Nucleus accumbens (tissue), 56 donors: Measurements from ENCODE around the gene PRKAG2.
"Not testable (repeated sequence)": the region's sequence is repeated elsewhere in the genome, so short reads cannot be mapped to it uniquely, and the experiment has no call there.

Experiments
- DNase-seq, 56 donors: peaks; one replicate each; lab custom pipeline; 2025; lab: John Stamatoyannopoulos, UW

PRKAG2 gene

DNA sequence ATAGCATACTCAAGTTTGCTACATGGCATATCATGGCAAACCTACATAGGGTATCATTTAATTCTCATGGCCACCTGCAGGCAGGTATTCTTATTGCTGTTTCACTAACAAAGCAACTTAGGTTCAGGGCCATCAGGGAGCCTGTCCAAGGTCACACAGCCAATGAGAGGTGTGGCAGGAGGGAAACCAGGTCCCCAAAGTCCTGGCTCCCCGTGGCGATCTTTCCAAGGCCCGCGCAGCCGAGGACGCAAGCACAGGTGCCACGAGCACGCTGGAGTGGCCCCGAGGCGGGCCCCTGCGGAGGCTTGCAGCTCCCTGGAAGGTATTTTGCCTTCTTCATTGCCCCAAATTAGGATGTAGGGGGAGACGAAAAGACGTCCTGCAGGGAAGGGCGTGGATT is 20.8 kb downstream of the PRKAG2 start:
- no peak for DNase-seq

DNA sequence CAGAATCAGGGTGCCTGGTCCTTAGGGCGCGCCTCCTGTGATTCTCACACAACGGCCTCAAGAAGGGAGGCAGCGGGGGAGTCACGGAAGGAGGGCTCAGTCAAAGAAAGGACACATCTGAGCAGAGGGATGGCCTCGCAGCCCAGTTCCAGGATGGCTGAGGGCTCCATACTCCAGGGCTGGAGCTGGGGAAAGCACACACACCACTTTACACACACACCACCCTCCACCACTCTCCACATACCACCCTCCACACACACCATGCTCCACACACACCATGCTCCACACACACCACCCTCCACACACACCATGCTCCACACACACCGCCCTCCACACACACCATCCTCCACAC is 22.2 kb downstream of the PRKAG2 start:
- DNase-seq, result no peak

DNA sequence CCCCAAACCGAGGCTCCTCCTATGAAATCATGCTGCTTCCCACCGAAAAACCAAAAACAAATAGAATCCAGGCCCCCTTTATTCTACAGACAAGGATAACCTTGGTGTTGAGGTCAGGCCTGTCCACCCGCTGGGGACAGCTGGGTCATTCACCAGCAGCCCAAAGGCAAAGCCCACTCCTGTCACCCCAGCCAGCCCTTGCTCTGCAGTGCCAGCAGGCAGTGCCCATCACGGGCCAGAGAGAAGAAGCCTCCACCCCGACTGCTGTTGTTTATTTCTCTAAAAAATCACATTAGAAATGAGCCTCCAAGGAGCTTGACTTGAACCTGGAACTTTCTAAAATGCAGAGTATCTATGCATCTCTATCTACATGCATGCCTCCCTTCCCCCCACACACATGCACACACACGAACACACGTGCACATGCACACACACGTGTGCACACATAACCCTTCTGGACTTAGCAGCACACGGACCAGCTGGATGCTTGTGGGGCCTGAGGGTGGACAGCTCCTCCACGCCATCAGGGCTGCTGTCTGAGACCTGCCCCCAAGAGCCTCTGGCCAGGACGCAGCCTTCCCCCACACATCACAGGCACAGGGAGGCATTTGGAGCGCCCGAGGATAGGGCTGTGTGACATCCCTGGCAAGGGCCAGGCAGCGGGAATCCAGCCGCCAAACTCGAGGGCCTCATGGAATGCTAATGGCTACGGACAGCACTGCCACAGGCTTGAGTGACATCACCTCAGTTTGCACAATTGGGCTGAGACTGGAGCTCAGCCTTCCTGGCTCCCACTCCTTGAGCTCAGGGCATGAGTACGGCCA is 22.8 kb downstream of the PRKAG2 start:
- peak in 12 of 56 donors; percentile 10 to 52 (median 32) for DNase-seq

DNA sequence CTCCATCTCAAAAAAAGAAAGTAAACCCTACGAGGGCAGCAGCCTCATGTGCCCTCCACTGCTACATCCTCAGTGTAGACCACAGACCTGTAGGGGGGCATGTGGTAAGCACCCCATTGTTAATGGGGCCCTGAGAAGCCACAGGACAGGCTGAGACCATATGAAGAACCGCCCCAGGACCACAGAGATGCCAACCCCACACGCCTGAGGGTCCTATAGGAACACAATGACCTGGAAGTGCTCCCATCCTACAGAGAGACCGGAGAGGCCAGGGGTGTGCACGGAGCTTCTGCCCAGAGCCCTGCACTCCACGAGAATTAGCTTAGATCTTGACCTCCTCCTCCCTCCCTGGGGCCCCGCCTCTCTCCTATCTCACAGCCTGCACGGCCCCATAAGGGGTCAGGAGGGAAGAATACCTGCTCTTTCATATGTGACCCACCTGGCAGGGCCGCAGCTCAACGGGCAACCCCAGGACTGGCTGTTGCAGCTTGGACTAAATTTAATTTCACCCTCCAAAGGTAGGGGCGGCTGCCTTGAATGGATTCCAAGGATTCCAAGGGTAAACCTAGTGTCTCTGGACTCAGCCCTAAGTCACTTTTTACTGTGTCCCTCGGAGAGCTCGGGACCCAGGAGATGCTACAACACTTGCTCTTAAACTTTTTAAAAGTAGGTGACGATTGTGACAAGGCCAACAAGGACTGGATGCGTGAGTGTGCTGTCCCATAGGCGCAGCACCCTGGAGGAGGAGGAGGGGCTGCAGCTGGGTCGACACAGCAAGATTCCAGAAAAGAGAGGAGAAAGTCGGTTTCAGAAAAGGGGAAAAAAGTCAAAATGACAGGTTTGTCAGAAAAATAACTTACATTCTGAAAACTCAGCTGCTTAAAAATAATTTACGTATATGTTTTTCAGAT is 24.2 kb downstream of the PRKAG2 start:
- DNase-seq, result no peak

DNA sequence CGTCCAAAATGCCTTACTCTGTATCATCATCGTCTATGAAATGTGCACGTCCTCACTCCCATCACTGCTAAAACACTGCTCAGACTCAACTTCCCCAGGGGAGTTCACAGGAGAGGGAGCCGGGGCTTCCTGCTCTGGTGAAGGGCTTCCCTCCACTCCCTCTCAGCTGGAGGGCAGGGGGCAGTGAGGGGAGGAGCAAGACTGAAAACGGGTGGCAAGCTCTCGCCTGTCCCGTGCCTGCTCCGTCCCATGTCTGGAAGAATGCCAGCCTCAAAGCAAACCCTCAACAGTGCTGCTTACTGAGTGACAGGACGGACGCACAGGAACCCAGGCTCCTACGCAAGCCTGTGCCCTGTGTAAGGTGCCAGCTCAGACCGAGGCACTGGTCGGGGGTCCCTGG is 25.1 kb downstream of the PRKAG2 start:
- no peak for DNase-seq

DNA sequence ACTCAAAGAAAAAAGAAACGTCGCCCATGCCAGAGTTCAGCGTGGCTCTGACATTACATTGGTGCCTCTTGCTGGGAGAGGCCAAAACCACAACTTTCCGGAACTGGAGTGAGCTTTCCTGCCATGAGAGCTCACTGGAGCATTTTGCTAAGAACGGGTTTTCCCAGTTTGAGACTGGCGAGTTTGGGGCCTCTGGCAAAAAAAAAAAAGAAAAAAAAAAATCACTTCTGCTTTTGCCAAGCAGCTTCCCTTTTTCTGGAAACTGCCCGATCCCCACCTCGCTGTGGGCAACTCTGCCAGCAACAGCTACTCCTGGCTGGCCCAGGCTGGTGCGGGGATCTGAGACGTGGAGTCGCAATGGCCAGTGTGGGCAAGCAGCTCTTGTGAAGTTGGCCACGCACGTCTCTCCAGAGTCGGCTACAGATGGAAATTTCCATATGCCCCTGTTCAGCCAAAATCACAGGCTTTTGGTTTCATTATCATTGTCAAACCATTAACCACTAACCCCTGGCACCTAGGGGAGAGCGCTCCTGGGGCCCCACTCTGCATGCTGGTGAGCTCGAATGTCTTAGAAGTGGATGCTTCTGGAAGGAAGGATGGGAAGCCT is 25.7 kb downstream of the PRKAG2 start:
- DNase-seq, result peak in 9 of 56 donors; percentile 9 to 35 (median 21)

DNA sequence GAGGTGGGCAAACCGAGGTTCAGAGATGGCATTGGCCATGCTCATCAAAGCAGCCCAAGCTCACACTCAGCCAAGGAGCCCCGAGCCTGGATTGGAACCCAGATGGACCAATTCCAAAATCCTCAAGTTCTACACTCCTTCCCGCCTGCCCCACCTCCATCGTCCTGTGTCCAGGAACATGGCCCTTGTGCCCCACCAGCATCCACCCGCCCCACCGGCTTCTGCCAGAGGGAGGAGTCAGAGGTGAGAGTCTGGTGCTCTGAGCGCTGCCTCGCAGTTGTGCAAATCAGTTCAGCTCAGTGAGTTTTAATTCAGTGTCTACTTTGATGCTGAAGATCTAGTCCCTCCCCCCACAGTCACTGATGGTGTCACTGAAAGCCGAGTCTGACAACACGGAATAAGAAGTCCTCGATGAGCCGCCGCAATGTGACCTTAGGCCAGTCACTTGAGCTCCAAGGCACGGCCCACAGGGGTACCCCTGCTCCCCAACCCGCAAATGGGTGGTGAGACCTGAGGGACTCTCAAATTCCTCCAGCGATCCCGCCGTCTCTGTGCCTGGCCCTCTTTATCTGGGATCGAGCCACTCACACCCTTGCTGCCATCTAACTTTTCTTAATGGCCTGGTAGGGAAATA is 26.3 kb downstream of the PRKAG2 start:
- DNase-seq, result no peak

DNA sequence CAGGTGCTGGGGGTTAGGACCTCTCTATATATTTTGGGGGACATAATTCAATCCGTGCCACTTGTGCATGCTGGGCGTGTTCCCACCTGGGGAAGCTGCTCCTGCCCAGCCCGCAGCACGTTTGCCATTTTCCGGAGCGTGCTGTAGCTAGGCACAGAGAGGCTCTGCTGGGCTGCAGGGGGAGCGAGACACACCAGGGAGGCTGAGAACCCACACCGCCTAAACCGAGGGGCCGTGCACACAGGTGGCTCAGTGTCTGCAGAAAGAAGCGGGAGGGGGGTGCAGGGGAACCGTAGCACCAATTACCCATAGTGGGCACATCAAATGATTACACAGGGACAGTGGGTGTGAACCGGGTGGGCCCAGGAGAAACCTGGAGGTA is 27.0 kb downstream of the PRKAG2 start:
- no peak for DNase-seq

DNA sequence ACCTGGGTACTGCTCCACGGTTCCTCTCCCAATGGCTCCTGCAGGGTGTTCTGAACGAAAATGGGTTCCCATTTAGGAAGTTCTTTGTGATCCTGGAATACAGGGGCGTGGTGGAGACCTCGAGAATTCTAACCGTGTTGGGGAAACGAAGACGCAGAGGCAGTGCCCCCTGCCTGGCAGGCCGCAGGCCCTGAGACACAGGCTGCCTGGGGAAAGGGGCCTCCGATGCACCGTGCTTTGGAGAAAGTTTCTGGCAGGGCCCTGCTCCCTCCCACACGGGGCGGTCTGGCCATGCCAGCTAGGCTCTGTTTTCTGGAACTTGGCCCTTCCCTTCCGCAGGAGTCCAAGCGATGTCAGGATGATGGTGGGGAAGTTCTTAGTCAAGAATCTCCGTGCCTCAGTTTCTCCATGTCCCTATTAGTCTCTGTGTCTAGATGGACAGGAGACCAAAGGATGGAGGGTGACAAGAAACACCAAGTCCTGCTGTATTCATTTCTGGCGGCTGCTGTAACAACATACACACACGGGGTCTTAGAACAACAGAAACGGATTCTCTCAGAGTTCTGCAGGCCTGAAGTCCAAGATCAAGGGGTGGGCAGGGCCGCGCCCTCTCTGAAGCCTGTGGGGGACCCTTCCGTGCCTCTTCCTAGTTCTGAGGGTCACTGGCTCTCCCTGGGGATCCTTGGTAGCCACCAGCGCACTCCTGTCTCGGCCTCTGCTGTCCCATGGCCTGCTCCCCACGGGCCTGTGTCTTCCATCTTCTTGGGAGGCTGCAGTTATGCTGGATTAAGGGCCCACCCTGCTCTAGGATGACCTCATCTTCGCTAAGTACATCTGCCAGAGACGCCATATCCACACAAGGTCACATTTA is 27.7 kb downstream of the PRKAG2 start:
- DNase-seq, result no peak

DNA sequence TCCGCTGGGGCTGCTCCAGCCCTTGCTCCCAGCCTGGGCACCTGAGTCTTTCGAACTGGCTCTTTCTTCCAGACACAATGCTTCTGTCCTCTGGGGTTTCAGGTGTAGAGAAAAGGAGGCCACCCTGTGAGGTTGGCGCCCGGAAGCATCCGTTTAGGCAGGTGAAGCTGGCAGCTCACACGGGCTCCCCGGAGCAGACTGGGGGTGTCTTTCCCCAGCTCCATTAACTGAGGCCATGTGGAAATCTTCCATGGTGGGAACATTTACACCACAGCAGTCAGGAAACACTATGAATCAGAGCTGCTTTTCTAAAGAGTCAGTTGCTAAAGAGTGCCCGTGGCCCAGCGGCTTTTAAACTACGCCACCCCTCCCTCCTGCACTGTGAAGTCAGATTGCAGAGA is 29.2 kb downstream of the PRKAG2 start:
- DNase-seq, result no peak

DNA sequence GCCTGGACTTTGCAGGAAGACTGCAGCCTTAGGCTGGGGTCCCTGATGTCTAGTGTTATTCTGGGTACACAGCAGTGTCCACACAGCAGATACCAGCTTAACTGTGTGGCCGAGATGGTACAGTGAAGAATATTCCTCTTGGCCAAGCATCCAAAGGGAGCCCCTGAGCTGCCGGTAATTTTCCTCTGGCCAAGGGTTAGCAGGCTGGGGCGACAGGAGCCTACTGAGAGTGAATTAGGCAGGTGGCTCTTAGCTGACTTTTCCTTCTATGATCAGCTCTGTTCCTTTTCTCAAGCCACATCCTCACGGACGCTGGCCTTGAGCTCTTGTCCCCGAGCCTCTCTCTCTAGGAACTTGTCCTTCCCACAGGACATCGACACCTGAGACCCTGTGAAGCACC is 29.8 kb downstream of the PRKAG2 start:
- DNase-seq, result no peak

DNA sequence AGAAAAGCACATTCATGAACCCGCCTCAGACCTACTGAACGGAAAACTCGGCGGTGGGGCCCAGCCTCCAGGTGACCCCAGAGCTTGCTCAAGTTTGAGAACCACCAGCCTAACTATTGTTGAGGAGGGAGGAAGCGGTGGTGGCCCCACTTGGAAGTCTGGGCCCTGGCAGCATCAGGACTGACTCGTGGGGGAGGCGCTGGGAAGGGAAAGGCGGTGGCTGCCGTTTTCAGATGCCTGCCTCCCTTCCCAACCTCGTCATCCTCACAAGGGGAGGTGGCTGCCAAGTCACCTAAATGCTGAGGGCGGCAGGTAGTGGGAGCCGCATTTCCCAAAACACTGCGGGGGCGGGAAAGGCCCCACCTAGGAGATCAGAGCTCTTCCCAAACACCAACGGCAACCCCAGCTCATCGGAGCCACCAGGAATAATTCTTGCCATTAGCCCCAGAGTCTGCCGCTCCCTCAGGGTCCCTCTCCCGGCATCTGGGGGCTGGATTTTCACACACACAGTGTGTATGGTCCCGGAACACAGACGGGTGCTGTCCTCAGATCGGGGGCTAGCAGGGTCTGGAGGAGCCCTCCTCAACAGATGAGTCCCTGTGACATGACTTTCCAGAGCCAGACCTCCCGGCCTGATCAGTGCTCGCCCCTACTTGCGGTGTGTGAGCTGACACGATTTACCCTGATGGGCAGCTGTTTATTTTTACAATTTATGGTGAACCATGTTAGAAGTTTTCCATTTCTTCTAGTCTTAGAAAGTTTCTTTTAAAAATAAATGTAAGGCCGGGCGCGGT is 31.3 kb downstream of the PRKAG2 start:
- DNase-seq, result peak in 18 of 56 donors; percentile 7 to 75 (median 42)

DNA sequence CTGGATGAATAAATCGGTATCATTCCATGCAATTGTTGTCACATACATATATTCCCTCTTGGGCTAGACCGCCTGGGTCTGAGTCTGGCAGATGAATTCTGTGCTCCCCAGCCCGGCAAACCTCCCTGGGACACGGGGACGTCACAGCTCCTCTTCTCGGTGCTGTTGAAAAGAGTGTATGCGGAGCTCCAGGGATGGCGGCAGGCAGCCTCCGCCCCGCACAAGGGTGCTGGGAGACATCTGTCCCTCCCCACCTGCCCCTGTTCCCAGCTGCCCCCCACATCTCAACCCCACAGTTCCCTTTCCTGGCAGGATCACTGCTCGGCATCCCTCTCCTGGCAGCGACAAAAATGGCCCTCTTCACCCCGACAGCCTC is 32.1 kb downstream of the PRKAG2 start:
- no peak for DNase-seq

DNA sequence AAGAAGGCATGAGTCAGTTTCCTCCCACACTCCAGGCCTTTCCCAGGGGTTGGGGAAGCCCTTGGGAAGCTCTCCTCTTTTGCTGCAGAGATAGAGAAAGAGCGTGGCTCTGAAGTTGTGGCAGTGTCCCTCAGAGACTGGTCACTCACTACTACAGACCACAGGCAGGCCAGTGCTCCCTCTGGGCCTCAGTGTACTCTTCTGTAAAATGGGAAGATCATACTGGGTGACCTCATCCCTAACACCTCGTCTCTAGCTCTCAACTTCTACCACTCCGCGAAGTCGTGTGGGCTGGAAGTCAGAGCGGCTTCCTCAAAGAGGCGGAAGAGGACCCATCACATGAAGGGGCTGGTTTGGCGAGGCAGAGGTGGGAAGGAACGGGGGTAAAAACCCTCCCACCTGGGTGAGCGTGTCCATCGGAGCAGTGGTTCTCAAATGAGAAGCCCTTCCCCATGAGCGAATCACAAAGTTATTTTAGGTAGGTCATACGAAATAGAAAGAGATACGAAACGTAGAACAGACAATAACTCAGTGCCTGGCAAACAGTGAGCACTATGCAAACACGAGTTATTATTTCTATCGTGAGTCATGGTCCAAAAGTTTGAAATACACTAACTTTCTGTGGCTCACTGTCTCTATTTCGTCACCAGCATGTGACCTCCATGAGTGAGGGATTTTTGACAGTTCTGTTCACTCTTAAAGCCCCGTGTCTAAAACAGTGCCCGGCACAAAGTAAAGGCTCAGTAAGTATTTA is 32.7 kb downstream of the PRKAG2 start:
- no peak for DNase-seq

DNA sequence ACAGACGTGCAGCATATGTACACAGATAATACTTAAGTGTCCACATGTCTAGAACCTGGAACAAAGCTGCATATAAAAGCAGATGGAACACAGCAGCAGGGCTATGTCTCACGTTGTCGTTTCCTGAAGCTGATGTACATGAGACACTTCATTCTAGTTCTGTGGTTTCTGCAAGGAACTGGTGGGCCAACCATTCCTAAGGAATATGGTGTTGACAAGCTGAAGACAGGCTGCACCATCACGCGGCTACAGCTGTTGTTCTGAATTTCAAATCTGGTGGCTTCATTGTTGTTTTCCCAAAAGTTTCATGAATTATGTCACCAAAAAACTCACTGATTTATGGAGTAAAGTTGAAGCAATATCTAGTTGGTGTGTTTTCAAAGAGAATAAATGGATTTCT is 33.7 kb downstream of the PRKAG2 start:
- DNase-seq, result no peak

DNA sequence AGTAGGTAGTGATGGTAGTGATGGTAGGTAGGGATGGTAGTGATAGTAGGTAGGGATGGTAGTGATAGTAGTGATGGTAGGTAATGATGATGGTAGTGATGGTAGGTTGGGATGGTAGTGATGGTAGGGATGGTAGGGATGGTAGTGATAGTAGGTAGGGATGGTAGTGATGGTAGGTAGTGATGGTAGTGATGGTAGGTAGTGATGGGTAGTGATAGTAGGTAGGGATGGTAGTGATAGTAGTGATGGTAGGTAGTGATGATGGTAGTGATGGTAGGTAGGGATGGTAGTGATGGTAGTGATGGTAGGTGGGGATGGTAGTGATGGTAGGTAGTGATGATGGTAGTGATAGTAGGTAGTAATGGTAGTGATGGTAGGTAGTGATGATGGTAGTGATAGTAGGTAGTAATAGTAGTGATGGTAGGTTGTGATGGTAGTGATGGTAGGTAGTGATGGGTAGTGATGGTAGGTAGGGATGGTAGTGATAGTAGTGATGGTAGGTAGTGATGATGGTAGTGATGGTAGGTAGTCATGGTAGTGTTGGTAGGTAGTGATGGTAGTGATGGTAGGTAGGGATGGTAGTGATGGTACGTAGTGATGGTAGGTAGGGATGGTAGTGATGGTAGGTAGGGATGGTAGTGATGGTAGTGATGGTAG is 35.4 kb downstream of the PRKAG2 start:
- not testable (repeated sequence) for DNase-seq

DNA sequence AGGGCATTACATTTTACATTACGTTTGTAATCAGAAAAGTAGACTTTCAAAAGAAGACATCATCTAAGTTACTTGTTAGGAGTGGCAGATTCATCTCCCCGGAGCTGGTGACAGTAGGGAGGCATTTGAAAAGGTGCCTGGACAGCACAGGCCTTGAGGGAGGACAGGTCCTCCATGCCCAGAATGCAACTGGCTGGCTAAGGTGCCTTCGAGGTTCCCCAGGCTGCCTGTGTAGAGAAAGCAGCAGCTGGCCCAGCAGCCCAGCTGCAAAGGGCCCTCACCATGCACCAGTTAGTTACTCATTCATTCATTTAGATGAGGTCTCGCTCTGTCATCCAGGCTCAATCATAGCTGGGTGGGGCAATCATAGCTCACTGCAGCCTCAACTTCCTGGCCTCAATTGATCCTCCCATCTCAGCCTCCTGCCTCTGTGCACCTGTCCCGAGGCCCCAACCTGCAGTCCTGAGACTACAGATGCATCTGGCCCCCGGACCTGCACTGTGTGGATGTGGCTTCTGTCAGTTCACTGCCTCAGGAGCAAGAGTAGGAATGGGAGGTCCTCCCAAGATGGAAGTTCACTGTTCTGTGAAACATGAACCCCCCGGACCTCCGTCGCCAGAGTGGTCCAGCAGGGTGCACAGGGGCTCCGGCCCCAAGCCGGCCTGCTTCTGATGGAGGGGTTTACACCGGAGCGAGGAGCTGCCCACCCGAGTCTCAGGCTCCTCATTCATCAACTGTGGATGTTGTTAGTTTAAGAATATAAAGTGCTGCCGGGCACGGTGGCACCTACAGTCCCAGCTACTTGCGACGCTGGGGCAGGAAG is 36.6 kb downstream of the PRKAG2 start:
- DNase-seq, result no peak
